ENCODE results near the gene SLC2A1.

The SLC2A1 gene

GRCh38 chr1:42876009-42876408, 82.7 kb downstream of the SLC2A1 start:
- ChIA-PET CTCF (no interaction called here), POLR2A (interaction anchor here (1.4 kb wide), 1 partner anchor 30 kb away, joined by 5 read pairs; the partner anchor contains the start of gene ZNF691)
- TF ChIP-seq HDGF (IDR thresholded peaks at IDR 0.05; ENCODE audit: borderline replicate concordance) (no peak), FOXM1 (IDR thresholded peaks at IDR 0.05; ENCODE audit: borderline replicate concordance) (no peak), L3MBTL2 (conservative IDR thresholded peaks at IDR 0.05) (no peak), ELF4 (IDR thresholded peaks at IDR 0.05) (no peak), CTBP1 (IDR thresholded peaks at IDR 0.05; ENCODE audit: borderline replicate concordance) (no peak), LEF1 (IDR thresholded peaks at IDR 0.05; ENCODE audit: borderline replicate concordance) (no peak), ZNF384 (IDR thresholded peaks at IDR 0.05) (no peak), FOXA1 (IDR thresholded peaks at IDR 0.05) (no peak), SP1 (IDR thresholded peaks at IDR 0.05) (no peak), BHLHE40 (IDR thresholded peaks at IDR 0.05; ENCODE audit: borderline replicate concordance) (no peak), FOXK2 (IDR thresholded peaks at IDR 0.05) (no peak), SUZ12 (IDR thresholded peaks at IDR 0.05) (no peak), NFRKB (IDR thresholded peaks at IDR 0.05) (no peak), TARDBP (IDR thresholded peaks at IDR 0.05) (no peak), ARNT (IDR thresholded peaks at IDR 0.05) (no peak)
- TF ChIP-seq, protein P1, sequence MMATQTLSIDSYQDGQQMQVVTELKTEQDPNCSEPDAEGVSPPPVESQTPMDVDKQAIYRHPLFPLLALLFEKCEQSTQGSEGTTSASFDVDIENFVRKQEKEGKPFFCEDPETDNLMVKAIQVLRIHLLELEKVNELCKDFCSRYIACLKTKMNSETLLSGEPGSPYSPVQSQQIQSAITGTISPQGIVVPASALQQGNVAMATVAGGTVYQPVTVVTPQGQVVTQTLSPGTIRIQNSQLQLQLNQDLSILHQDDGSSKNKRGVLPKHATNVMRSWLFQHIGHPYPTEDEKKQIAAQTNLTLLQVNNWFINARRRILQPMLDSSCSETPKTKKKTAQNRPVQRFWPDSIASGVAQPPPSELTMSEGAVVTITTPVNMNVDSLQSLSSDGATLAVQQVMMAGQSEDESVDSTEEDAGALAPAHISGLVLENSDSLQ (IDR thresholded peaks at IDR 0.05) = no peak
- no peak for DNase-seq (ENCODE audit: extremely low spot score)
